Tibial artery (tissue), 4 donors: ENCODE measurements around the gene NR1I2.

Experiments
- DNase-seq, 2 donors: peaks; one replicate each; pipeline ENCODE4 v3.0.0-alpha.2; 2019
- H3K27ac ChIP-seq, 2 donors: fragments of 200-600 bp; sonication (generic) in 1 of 2; 1 replicate in 1 of 2; 2 replicates in 1 of 2; pipeline ENCODE4 v1.5.1; 2018 to 2019; ENCODE audit warnings: mild to moderate bottlenecking in 1 of 2
- H3K27me3 ChIP-seq, 2 donors: fragments of 200-600 bp; sonication (generic) in 1 of 2; one replicate each; pipeline versions ENCODE4 v1.5.1 to v1.6.0; 2016 to 2019
- H3K36me3 ChIP-seq, 3 donors: fragments of 200-600 bp; sonication (generic) in 2 of 3; one replicate each; pipeline ENCODE4 v1.5.1; 2016 to 2019; ENCODE audit warnings: mild to moderate bottlenecking in 2 of 3
- H3K4me1 ChIP-seq, 4 donors: fragments of 200-600 bp; sonication (generic) in 2 of 4; 1 replicate in 3 of 4; 2 replicates in 1 of 4; pipeline ENCODE4 v1.5.1; 2016 to 2019
- H3K4me3 ChIP-seq, 2 donors: fragments of 200-600 bp; sonication (generic) in 1 of 2; 1 replicate in 1 of 2; 2 replicates in 1 of 2; pipeline ENCODE4 v1.5.1; 2018 to 2019; ENCODE audit warnings: mild to moderate bottlenecking in 2 of 2
- H3K9me3 ChIP-seq, 3 donors: fragments of 200-600 bp; sonication (generic) in 1 of 3; one replicate each; pipeline ENCODE4 v1.5.1; 2016 to 2019
- CTCF ChIP-seq, 2 experiments: fragments of 200-600 bp in 1 of 2; fragments of 450-650 bp in 1 of 2; IDR thresholded peaks; one replicate each; pipeline ENCODE4 v1.5.1; 2017 to 2019; ENCODE audit warnings: antibody characterized with exemption in 2 of 2, mild to moderate bottlenecking in 1 of 2, moderate library complexity in 1 of 2
- intact Hi-C: fragments of 100-400 bp; cut with DNase I; formaldehyde crosslinking; loops from one replicate; pipeline ENCODE4 v1.15.0; 2023; ENCODE audit warnings: low total_unique reads

NR1I2 gene

GRCh38 chr3:119856695-119857094 is 74.8 kb downstream of the NR1I2 start:
- Histone ChIP-seq H3K27me3 (no peaks in the 10 kb centered on the region), H3K36me3 (peaks cover 8 to 24% (median 23%) of the 10 kb centered on the region in 3 donors), H3K9me3 (no peaks in the 10 kb centered on the region), H3K27ac (no peak overlapping the region), H3K4me1 (no peaks in the 10 kb centered on the region), H3K4me3 (no peak overlapping the region)
- DNase-seq = no peak
- no peak for TF ChIP-seq CTCF (IDR thresholded peaks at IDR 0.05)
- intact Hi-C loops = no loop called here

- H3K27me3 ChIP-seq = no peaks in the 10 kb centered on the region
- no peak overlapping the region for H3K4me3 ChIP-seq
- no peak for DNase-seq
- no peak overlapping the region for H3K27ac ChIP-seq
- intact Hi-C loops = no loop called here
- H3K36me3 ChIP-seq = peaks cover 18 to 38% (median 35%) of the 10 kb centered on the region in 3 donors
- no peaks in the 10 kb centered on the region for H3K9me3 ChIP-seq
- no peak for TF ChIP-seq CTCF (IDR thresholded peaks at IDR 0.05)
- H3K4me1 ChIP-seq = no peaks in the 10 kb centered on the region
Measured at GRCh38 chr3:119858957-119859356, 77.1 kb downstream of the NR1I2 start.

GRCh38 chr3:119859728-119860127 is 77.8 kb downstream of the NR1I2 start:
- peaks cover 18 to 38% (median 35%) of the 10 kb centered on the region in 3 donors for H3K36me3 ChIP-seq

GRCh38 chr3:119861681-119862080 is 79.8 kb downstream of the NR1I2 start:
- no peak overlapping the region for H3K4me3 ChIP-seq
- H3K36me3 ChIP-seq = peaks cover 18 to 38% (median 35%) of the 10 kb centered on the region in 3 donors
- TF ChIP-seq CTCF (IDR thresholded peaks at IDR 0.05) = no peak
- H3K27ac ChIP-seq = no peak overlapping the region
- H3K4me1 ChIP-seq = no peaks in the 10 kb centered on the region
- intact Hi-C loops = no loop called here
- H3K9me3 ChIP-seq = no peaks in the 10 kb centered on the region
- no peaks in the 10 kb centered on the region for H3K27me3 ChIP-seq
- DNase-seq = no peak

More at GRCh38 chr3:119859728-119860127, 77.8 kb downstream of the NR1I2 start:
- Histone ChIP-seq H3K9me3 (no peaks in the 10 kb centered on the region), H3K27ac (no peak overlapping the region), H3K27me3 (no peaks in the 10 kb centered on the region), H3K4me3 (no peak overlapping the region), H3K4me1 (no peaks in the 10 kb centered on the region)
- intact Hi-C loops = no loop called here
- DNase-seq = no peak
- no peak for TF ChIP-seq CTCF (IDR thresholded peaks at IDR 0.05)

GRCh38 chr3:119862616-119863015 is 80.7 kb downstream of the NR1I2 start:
- H3K36me3 ChIP-seq = peaks cover 16 to 29% (median 28%) of the 10 kb centered on the region in 3 donors
- no peak for TF ChIP-seq CTCF (IDR thresholded peaks at IDR 0.05)
- H3K9me3 ChIP-seq = no peaks in the 10 kb centered on the region
- no peaks in the 10 kb centered on the region for H3K27me3 ChIP-seq
- intact Hi-C loops = no loop called here
- H3K27ac ChIP-seq = no peak overlapping the region
- no peak overlapping the region for H3K4me3 ChIP-seq
- DNase-seq = no peak
- H3K4me1 ChIP-seq = no peaks in the 10 kb centered on the region

- DNase-seq = no peak
Measured at GRCh38 chr3:119864476-119864875, 82.6 kb downstream of the NR1I2 start.

More at GRCh38 chr3:119864476-119864875, 82.6 kb downstream of the NR1I2 start:
- Histone ChIP-seq H3K36me3 (peaks cover 10 to 18% (median 15%) of the 10 kb centered on the region in 3 donors), H3K4me3 (no peak overlapping the region), H3K27me3 (no peaks in the 10 kb centered on the region), H3K27ac (no peak overlapping the region), H3K4me1 (no peaks in the 10 kb centered on the region), H3K9me3 (no peaks in the 10 kb centered on the region)
- TF ChIP-seq CTCF (IDR thresholded peaks at IDR 0.05) = no peak
- intact Hi-C loops = no loop called here
